Activated CD8-positive, alpha-beta memory T cell treated with anti-CD3 and anti-CD28 coated beads for 48 hours (primary cell): ENCODE data around the gene SIAH3.
"Not testable (repeated sequence)": the region's sequence is repeated elsewhere in the genome, so short reads cannot be mapped to it uniquely, and the experiment has no call there.

Experiments
- DNase-seq, 3 experiments: peaks; one replicate each; pipeline ENCODE4 v3.0.0-alpha.2; 2020; ENCODE audit warnings: low read depth in 2 of 3, low spot score in 2 of 3

Gene SIAH3

DNA sequence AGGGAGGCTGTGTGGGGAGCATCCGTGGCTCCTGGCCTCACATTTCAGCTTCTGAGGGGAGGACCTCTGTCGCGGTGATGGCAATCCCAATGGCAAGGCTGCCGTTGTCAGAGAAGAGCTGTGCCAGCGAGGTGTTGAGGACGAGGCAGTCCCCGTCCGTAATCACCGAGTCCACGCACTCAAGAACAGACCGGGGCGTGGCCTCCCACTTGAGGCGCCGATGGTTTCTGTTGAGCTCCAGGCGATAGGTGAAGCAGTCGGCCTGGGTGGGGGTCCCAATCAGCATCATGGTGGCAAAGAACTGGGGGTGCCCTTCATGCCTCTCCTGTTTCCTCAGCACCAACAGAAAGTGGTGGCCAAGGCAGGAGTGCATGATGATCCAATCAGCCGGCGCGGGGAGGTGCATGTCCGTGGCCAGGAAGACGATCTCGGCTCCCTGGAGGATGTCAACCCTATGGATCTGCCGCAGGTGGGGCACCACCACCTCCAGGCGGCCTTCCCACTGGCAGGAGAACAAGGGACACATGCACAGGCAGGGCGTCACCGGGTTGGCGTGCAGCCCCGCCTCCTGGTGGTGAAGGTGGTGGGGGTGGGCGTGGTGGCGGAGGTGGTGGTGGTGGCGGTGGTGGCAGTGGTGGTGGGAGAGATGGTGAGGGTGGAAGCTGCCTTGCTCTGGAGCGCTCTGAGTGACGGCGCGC, 68.1 kb downstream of the SIAH3 start:
- no peak for DNase-seq

DNA sequence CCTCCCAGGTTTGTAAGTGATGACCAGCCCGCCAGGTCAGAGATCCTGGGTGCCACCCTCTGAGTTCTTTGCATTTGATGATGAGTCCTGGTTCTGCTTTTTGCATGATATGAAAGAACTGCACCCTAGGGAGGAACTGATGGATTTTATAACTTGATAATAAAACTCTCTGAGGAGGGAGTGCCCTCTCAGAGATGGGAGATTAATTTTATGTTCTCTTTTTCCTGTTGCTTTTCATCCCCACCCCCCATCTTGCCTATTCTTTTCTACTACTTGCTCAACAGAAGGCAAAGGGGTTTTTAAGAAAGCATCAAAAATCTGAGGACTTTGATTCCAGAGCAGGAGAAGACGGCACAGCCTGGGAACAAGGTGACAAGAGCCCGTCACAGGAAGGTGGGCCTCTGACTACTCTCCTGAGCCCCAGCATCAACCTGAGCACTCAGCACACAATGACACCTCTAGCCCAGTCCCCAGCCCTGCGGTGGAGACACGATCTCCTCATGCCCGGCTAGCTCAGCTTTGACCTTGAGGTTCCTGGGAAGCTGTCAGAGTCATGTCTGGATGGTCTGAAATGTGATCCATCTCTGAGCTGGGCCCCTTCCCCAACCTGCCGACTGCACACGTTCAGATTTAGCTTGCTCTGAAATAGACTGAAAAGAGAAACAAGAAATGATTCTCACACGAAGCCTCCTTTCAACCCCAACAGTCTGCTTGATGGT, 69.1 kb downstream of the SIAH3 start:
- DNase-seq: no peak

- no peak for DNase-seq
Observed at GRCh38 chr13:45781553-45782326, 69.8 kb downstream of the SIAH3 start.

- DNase-seq: no peak
Observed at GRCh38 chr13:45779901-45780300, 71.7 kb downstream of the SIAH3 start.

- DNase-seq: no peak
Observed at GRCh38 chr13:45778882-45779281, 72.7 kb downstream of the SIAH3 start.

DNA sequence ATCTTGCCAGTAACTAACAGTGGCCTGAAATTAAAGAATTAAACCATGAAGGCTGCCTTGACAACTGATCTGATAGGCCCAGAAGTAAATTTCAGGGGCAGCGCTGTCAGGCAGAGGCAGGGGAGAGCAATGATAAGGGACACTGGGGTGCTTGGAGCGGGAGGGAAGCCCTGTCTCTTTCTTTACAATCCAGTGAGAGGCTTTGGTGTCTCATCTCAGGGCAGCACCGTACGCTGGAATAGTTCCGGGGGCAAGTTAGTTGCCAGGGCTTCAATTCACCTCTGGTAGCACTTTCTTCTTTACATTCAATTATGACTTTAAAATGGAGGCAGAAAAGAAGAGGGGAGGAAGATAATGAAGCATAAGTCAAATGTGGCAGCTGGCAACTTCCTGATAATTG, 74.8 kb downstream of the SIAH3 start:
- no peak for DNase-seq

DNA sequence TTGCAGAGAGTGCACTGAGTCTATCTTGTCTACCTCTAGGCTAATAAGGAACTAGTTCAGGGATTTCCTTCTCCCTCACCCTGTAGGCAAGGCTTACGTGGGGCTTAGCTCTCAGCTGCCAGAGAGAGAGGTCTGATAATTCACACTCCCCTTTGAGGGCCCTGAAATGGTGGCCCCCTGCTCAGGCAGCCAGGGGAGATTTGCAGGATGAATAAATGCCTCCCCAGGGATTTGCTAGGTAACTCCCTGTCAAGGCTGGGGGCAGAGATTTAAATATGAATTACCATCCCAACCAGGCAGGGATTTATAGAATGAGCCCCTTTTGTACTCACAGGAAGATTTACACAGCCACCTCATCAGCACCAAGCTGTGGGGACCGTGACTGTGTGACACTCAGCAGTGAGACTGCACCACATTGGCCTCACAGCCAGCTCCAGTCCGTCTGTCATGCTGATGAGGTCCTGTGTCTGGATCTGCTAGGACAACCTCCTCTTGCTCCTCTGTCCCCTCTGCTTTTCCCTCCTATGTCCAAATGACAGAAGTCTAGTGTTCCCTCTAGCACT, 76.1 kb downstream of the SIAH3 start:
- DNase-seq: no peak

DNA sequence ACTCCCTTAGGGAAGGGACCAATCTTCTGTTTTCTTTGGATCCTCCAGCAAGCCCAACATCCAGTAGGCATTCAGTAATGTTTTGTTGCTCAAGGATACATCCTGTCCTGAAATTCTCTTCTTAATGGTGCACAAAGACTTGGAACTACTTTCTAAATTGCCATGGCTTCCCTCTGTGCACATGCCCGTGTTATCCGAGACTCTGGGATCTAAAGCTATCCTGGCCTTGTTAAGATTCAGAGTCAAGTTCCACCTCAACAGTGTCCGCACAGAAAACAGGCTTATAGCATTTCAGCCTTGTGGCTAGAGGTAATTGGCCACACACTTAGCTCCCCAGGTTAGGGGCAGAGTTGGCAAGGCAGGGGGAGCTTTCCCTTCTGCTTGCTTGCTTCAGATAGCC, 77.6 kb downstream of the SIAH3 start:
- DNase-seq: no peak

- DNase-seq: no peak
Observed at GRCh38 chr13:45773236-45773635, 78.3 kb downstream of the SIAH3 start.

- DNase-seq: no peak
Observed at GRCh38 chr13:45770886-45771285, 80.7 kb downstream of the SIAH3 start.

- DNase-seq: no peak
Observed at GRCh38 chr13:45768656-45769479, 82.7 kb downstream of the SIAH3 start.

- DNase-seq: no peak
Observed at GRCh38 chr13:45765464-45765863, 86.1 kb downstream of the SIAH3 start.

DNA sequence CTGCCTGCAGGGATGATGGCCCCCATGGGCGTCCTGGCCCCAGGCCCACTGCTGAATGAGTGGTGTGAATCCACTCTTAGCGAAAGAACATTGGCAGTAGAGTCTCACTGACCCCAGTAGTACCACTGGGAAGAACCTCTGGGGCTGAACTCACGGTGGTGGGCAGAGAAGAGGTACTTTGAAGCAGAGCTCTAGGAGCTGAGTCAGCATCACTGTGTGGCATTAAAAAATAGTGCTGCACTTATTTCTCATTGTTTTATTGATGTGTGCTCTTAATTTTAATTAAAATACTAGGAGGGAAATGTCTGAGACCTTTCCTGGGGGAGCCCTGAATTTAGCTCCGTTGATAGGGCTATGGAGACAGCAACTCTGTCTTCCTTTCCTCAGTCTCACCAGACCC, 88.1 kb downstream of the SIAH3 start:
- DNase-seq: no peak

GRCh38 chr13:45757589-45757988, 94.0 kb downstream of the SIAH3 start:
- DNase-seq: not testable (repeated sequence)

- DNase-seq: not testable (repeated sequence)
Observed at GRCh38 chr13:45756498-45756897, 95.1 kb downstream of the SIAH3 start.

DNA sequence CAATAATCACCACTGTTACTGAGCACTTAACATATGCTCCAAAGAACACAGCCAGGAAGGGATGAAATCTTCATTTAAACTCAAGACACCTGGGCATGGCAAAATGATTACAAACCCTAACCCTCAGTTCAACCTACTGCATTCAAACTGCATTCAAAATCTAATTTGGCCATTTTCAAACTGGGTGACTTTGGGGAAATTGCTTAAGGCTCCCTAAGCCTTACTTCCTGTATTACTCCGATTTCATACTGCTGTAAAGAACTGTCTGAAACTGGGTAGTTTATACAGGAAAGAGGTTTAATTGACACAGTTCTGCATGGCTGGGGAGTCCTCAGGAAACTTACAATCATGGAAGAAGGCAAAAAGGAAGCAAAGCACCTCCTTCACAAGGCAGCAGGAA, 99.0 kb downstream of the SIAH3 start:
- no peak for DNase-seq

DNA sequence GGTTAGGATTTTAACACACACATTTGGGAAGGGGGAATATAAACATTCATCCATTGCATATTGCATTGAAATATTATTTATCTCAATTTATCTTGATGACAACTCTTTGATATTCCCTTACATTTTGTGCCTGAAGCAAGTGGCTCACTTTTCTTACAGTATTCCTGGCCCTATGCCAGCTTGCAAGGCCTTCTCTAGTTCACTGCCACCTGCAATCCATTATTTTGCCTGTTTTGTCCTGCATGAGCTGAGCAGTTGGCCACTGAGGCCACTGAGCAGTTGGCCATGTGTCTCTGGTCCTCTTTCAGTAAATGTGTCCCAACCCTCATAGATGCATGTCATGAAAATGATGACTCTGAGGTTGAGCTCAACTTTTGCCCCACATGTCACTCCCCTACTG, 99.7 kb downstream of the SIAH3 start:
- DNase-seq: no peak

GRCh38 chr13:45750566-45750965, 101.0 kb downstream of the SIAH3 start:
- DNase-seq: no peak

GRCh38 chr13:45748941-45749759, 102.4 kb downstream of the SIAH3 start:
- no peak for DNase-seq

DNA sequence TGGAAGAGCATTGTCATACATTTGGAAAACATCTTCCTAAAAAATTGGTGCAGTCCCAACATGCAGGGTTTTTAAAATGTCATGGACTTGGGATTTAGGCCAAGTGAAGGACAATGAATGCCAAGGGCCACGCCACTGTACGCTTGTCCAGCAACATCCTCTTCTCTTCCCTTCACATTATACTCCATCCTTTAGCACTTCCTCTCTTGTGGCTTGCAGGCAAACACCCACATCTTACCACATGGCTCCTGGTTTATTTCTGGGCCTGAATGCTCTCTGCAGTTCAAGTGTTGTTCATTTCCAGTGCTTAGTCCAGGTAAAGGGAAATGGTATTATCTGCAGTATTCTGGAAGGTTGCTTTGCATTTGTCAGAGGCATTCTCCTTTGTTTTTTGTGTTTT, 104.5 kb downstream of the SIAH3 start:
- no peak for DNase-seq
